A549 (cell line): ENCODE data around the gene MACROH2A2. TPM values are rescaled to one million over a fixed set of nuclear protein-coding genes. Genes with fewer than 3 reads are reported as not detected.
"Not testable (repeated sequence)": the region's sequence is repeated elsewhere in the genome, so short reads cannot be mapped to it uniquely, and the experiment has no call there.

Source experiments
- ATAC-seq, 2 experiments: fragments of 200-7000 bp in 1 of 2; fragments of >200 bp in 1 of 2; cut with Nextera tagmentation in 1 of 2; cut with Tn5 transposase in 1 of 2; 3 replicates each; pipeline versions ENCODE4 v1.8.0 to v1.9.1; 2018 to 2020; ENCODE audit warnings: mild to moderate bottlenecking in 1 of 2, moderate library complexity in 1 of 2
- CTCF ChIA-PET: fragments of 300-600 bp; sonication (Branson Sonifier 250); formaldehyde crosslinking; extraction: SDS; loops from one replicate; lab custom pipeline; 2021; ENCODE audit warnings: antibody characterized with exemption, inconsistent platforms; lab: Yijun Ruan, JAX
- POLR2A ChIA-PET: fragments of 350-600 bp; formaldehyde crosslinking; extraction: SDS; loops from one replicate; lab custom pipeline; 2021; ENCODE audit warnings: antibody characterized with exemption, inconsistent platforms; lab: Yijun Ruan, JAX
- DNase-seq, 2 experiments: peaks; one replicate each; pipeline versions ENCODE4 v3.0.0 to v3.0.0-alpha.2; 2011 to 2016; ENCODE audit warnings: low read depth in 1 of 2, low spot score in 1 of 2
- FAIRE-seq: peaks from 2 replicates; lab custom pipeline; 2011; peaks lifted over from hg19 to GRCh38; lab: Jason Lieb, UNC
- H3K27ac ChIP-seq, 2 experiments: fragments of >200 bp; sonication (Bioruptor Twin); formaldehyde crosslinking; 3 replicates each; pipeline ENCODE4 v1.5.1; 2016 to 2017
- H3K4me1 ChIP-seq: fragments of >200 bp; sonication (Bioruptor Twin); formaldehyde crosslinking; 3 replicates; pipeline ENCODE4 v1.6.1; 2016
- H3K4me2 ChIP-seq: fragments of >200 bp; sonication (Bioruptor Twin); formaldehyde crosslinking; 3 replicates; pipeline ENCODE4 v1.6.1; 2016
- H3K4me3 ChIP-seq: fragments of >200 bp; sonication (Bioruptor Twin); formaldehyde crosslinking; 3 replicates; pipeline ENCODE4 v1.5.1; 2016
- H3K9me3 ChIP-seq: fragments of >200 bp; sonication (Bioruptor Twin); formaldehyde crosslinking; 3 replicates; pipeline ENCODE4 v1.6.1; 2016
- CHD2 ChIP-seq: fragments of 150-350 bp; IDR thresholded peaks from 2 replicates; pipeline ENCODE4 v1.6.1; 2014; ENCODE audit warnings: low read length; ENCODE audit not compliant: partially characterized antibody
- ESRRA ChIP-seq: fragments of 150-350 bp; IDR thresholded peaks from 2 replicates; pipeline ENCODE4 v1.6.1; 2014; ENCODE audit warnings: mild to moderate bottlenecking, low read length, borderline replicate concordance
- FOSB ChIP-seq: fragments of 250-450 bp; sonication (Bioruptor Pico); IDR thresholded peaks from 2 replicates; pipeline ENCODE4 v1.5.0; 2020; ENCODE audit warnings: mild to moderate bottlenecking, moderate library complexity
- FOXS1 ChIP-seq: fragments of 250-450 bp; sonication (Bioruptor Pico); IDR thresholded peaks from 2 replicates; pipeline ENCODE4 v1.5.0; 2020; ENCODE audit warnings: mild to moderate bottlenecking, moderate library complexity
- GATA3 ChIP-seq: IDR thresholded peaks from 2 replicates; pipeline ENCODE4 v1.6.1; 2012; ENCODE audit warnings: borderline replicate concordance
- HDAC2 ChIP-seq: fragments of 200-600 bp; sonication (generic); IDR thresholded peaks from 2 replicates; pipeline ENCODE4 v1.6.1; 2016
- HEYL ChIP-seq: fragments of 250-450 bp; sonication (Bioruptor Pico); IDR thresholded peaks from 2 replicates; pipeline ENCODE4 v1.8.0; 2021; ENCODE audit warnings: mild to moderate bottlenecking, moderate library complexity
- JUN ChIP-seq, 2 experiments: fragments of >200 bp; sonication (Bioruptor Twin); formaldehyde crosslinking; IDR thresholded peaks; 2 replicates in 1 of 2; 3 replicates in 1 of 2; pipeline ENCODE4 v1.6.1; 2016 to 2017
- KDM5A ChIP-seq: fragments of 200-600 bp; sonication (generic); IDR thresholded peaks from 2 replicates; pipeline ENCODE4 v1.6.1; 2016; ENCODE audit warnings: antibody characterized with exemption, mild to moderate bottlenecking
- MAFK ChIP-seq: fragments of 450-650 bp; IDR thresholded peaks from 2 replicates; pipeline ENCODE4 v1.6.1; 2014; ENCODE audit not compliant: partially characterized antibody
- MAZ ChIP-seq: fragments of 150-350 bp; IDR thresholded peaks from 2 replicates; pipeline ENCODE4 v1.6.1; 2014; ENCODE audit warnings: antibody characterized with exemption, low read depth, low read length, borderline replicate concordance
- PHF8 ChIP-seq: fragments of 200-600 bp; sonication (generic); IDR thresholded peaks from 2 replicates; pipeline ENCODE4 v1.6.1; 2016; ENCODE audit warnings: low read depth, mild to moderate bottlenecking, antibody characterized with exemption, moderate library complexity, borderline replicate concordance
- POLR2A ChIP-seq: IDR thresholded peaks from 2 replicates; pipeline ENCODE4 v1.6.1; 2012; ENCODE audit warnings: mild to moderate bottlenecking, low read length
- POLR2AphosphoS2 ChIP-seq: conservative IDR thresholded peaks from 2 replicates; pipeline ENCODE4 v1.6.1; 2012; ENCODE audit warnings: low read length, improper control_type of control experiment, inconsistent platforms
- RAD21 ChIP-seq, 2 experiments: fragments of >200 bp in 1 of 2; sonication (Bioruptor Twin) in 1 of 2; formaldehyde crosslinking in 1 of 2; IDR thresholded peaks in 1 of 2; conservative IDR thresholded peaks in 1 of 2; 2 replicates in 1 of 2; 3 replicates in 1 of 2; pipeline ENCODE4 v1.6.1; 2012 to 2018; ENCODE audit warnings: inconsistent platforms in 1 of 2
- TFCP2L1 ChIP-seq: fragments of 250-450 bp; sonication (Bioruptor Pico); IDR thresholded peaks from 2 replicates; pipeline ENCODE4 v1.5.0; 2021; ENCODE audit warnings: mild to moderate bottlenecking
- ZC3H11A ChIP-seq: fragments of 450-650 bp; IDR thresholded peaks from 2 replicates; pipeline ENCODE4 v1.6.1; 2014; ENCODE audit warnings: antibody characterized with exemption, mild to moderate bottlenecking
- ZFP36 ChIP-seq: fragments of 450-650 bp; IDR thresholded peaks from 2 replicates; pipeline ENCODE4 v1.6.1; 2014; ENCODE audit warnings: borderline replicate concordance; ENCODE audit not compliant: partially characterized antibody
- WGBS: methylation state at CpG from one replicate; pipeline ENCODE4 v1.1.6; 2017; ENCODE audit errors: missing lambda C conversion rate; 5-methylcytosine and 5-hydroxymethylcytosine counted together
- polyA plus RNA-seq, 4 experiments: library from polyadenylated mRNA; depleted of rRNA in 3 of 4; stranded (reverse); fragments of >200 nt; fragmentation: RNase III in 1 of 4; extraction: RNeasy Plus Mini Kit Qiagen cat#74134 plus additional on column Dnase treatment in 1 of 4; gene quantifications; 2 replicates in 3 of 4; 3 replicates in 1 of 4; pipeline ENCODE4 v1.2.3, GENCODE V29; 2011 to 2017
- TF ChIP-seq, protein P1 (sequence below): IDR thresholded peaks from 2 replicates; pipeline ENCODE4 v1.6.1; 2012

Gene MACROH2A2
- polyA plus RNA-seq, 2 of the 4 experiments (the other 2 are of a cell fraction), result 22.2 to 29.6 TPM

DNA sequence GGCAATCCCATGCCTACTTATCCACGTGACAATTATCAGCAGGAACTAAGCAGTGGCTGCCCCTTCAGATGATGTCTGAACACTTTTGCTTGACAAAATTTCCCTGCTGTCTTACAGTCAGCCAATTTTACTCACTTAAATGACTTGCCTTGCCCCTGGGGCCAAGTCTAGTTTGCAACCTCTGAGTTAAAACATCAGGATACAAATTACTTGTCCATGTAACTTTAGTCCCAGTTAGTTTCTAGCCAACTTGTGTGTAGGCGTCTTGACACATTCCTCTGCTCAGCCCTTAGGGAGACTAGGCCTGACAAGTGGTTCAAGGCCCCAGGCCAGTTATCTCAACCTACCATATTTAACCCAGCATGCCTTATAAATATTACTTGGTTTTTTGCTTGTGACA, 105.5 kb downstream of the MACROH2A2 start:
- ATAC-seq (no peak), FAIRE-seq (no peak), DNase-seq (no peak)
- Histone ChIP-seq H3K4me1 (peaks cover 27% of the 10 kb centered on the region), H3K9me3 (no peaks in the 10 kb centered on the region), H3K27ac (no peak overlapping the region), H3K4me3 (no peak overlapping the region), H3K4me2 (no peak overlapping the region)
- 89% methylated on average over 2 of the region's 2 CpGs for WGBS
- ChIA-PET CTCF (interaction anchor here (0.6 to 3.7 kb wide), 4 partner anchors 9 to 63 kb away, joined by 3 to 34 read pairs (median 10); partner anchors contain the start of gene TYSND1), POLR2A (interaction anchor here (2.0 to 3.8 kb wide), 2 partner anchors 12 to 13 kb away, joined by 7 to 18 read pairs; partner anchors contain the start of genes SAR1A and TYSND1)
- TF ChIP-seq CHD2 (no peak), ESRRA (no peak), PHF8 (no peak), GATA3 (no peak), POLR2AphosphoS2 (no peak), MAFK (no peak), FOSB (CRISPR knock-in tag) (no peak), ZC3H11A (no peak), HEYL (CRISPR knock-in tag) (no peak), POLR2A (no peak), TFCP2L1 (no peak), KDM5A (no peak), MAZ (no peak), HDAC2 (no peak), RAD21 (conservative IDR thresholded peaks at IDR 0.05 in 1 of 2, IDR thresholded peaks at IDR 0.05 in 1 of 2) (no peak), FOXS1 (no peak), JUN (IDR thresholded peaks at IDR 0.05) (no peak), ZFP36 (no peak)
- TF ChIP-seq, protein P1, sequence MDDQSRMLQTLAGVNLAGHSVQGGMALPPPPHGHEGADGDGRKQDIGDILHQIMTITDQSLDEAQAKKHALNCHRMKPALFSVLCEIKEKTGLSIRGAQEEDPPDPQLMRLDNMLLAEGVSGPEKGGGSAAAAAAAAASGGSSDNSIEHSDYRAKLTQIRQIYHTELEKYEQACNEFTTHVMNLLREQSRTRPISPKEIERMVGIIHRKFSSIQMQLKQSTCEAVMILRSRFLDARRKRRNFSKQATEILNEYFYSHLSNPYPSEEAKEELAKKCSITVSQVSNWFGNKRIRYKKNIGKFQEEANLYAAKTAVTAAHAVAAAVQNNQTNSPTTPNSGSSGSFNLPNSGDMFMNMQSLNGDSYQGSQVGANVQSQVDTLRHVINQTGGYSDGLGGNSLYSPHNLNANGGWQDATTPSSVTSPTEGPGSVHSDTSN, result no peak

DNA sequence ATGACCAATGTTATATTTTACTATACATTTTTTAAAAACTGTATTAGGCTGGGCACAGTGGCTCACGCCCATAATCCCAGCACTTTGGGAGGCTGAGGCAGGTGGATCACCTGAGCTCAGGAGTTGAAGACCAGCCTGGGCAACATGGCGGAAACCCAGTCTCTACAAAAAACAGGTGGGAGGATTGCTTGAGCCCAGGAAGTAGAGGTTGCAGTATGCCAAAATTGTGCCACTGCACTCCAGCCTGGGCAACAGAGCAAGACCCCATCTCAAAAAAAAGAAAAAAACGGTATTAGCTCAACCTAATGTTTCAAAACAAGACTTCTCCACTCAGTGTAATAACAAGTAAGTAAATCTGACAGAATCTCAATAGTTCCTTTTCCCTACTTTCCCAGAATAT, 106.7 kb downstream of the MACROH2A2 start:
- ATAC-seq, H3K9me3 ChIP-seq, FAIRE-seq, H3K4me3 ChIP-seq, H3K27ac ChIP-seq, POLR2A ChIA-PET, DNase-seq, H3K4me2 ChIP-seq: not testable (repeated sequence)
- WGBS, result 30% methylated on average over 3 of the region's 3 CpGs
- CTCF ChIA-PET, result interaction anchor here (1.0 kb wide), 1 partner anchor 8 kb away, joined by 3 read pairs; no protein-coding TSS in a partner anchor
- H3K4me1 ChIP-seq, result peaks cover 31% of the 10 kb centered on the region

- DNase-seq (no peak), FAIRE-seq (no peak), ATAC-seq (no peak)
- Histone ChIP-seq H3K27ac (no peak overlapping the region), H3K4me1 (peaks cover 33% of the 10 kb centered on the region)
- 24% methylated on average over 1 of the region's 1 CpG for WGBS
- peak; percentile 13 for TF ChIP-seq MAFK
- TF ChIP-seq POLR2A, result no peak
- TF ChIP-seq, all 56 proteins: peak for 1
- H3K4me3 ChIP-seq, result no peak overlapping the region
- ChIA-PET CTCF (interaction anchor here (0.7 to 2.2 kb wide), 3 partner anchors 15 to 204 kb away, joined by 4 to 13 read pairs (median 5); partner anchors contain the start of gene TYSND1), POLR2A (interaction anchor here (1.0 to 1.3 kb wide), 2 partner anchors 9 to 14 kb away, joined by 3 to 8 read pairs; partner anchors contain the start of genes SAR1A and TYSND1)
- H3K9me3 ChIP-seq, result no peaks in the 10 kb centered on the region
- peak overlapping the region; percentile 6; the same call in 1 of the 3 replicates for H3K4me2 ChIP-seq
These were observed 108.2 kb downstream of the MACROH2A2 start for GRCh38 chr10:70160798-70161197.

Other genes starting within 250 kb of the MACROH2A2 start
- gene AIFM2, start 80.0 kb downstream of the MACROH2A2 start, polyA plus RNA-seq (2011; rRNA removed), result 27.6 and 30.0 TPM in 2 replicates
- gene AIFM2, start 80.0 kb downstream of the MACROH2A2 start, polyA plus RNA-seq (2017; fragmentation: RNase III; extraction: RNeasy Plus Mini Kit Qiagen cat#74134 plus additional on column Dnase treatment), result 34.8 to 36.1 TPM (median 35.5 TPM) in 3 replicates
- 10.9 and 12.6 TPM in 2 replicates for gene TYSND1, start 93.9 kb downstream of the MACROH2A2 start, polyA plus RNA-seq (2011; rRNA removed)
- 16.6 to 20.7 TPM (median 20.0 TPM) in 3 replicates for gene TYSND1, start 93.9 kb downstream of the MACROH2A2 start, polyA plus RNA-seq (2017; fragmentation: RNase III; extraction: RNeasy Plus Mini Kit Qiagen cat#74134 plus additional on column Dnase treatment)
- gene SAR1A, start 117.7 kb downstream of the MACROH2A2 start, polyA plus RNA-seq (2011; rRNA removed), result 75.6 and 80.7 TPM in 2 replicates
- 55.8 to 57.7 TPM (median 57.5 TPM) in 3 replicates for gene SAR1A, start 117.7 kb downstream of the MACROH2A2 start, polyA plus RNA-seq (2017; fragmentation: RNase III; extraction: RNeasy Plus Mini Kit Qiagen cat#74134 plus additional on column Dnase treatment)
- 219 and 273 TPM in 2 replicates for gene PPA1, start 180.6 kb downstream of the MACROH2A2 start, polyA plus RNA-seq (2011; rRNA removed)
- 205 to 228 TPM (median 207 TPM) in 3 replicates for gene PPA1, start 180.6 kb downstream of the MACROH2A2 start, polyA plus RNA-seq (2017; fragmentation: RNase III; extraction: RNeasy Plus Mini Kit Qiagen cat#74134 plus additional on column Dnase treatment)
- gene NPFFR1, start 231.2 kb downstream of the MACROH2A2 start, polyA plus RNA-seq (2011; rRNA removed), result not detected in 2 replicates
- gene NPFFR1, start 231.2 kb downstream of the MACROH2A2 start, polyA plus RNA-seq (2017; fragmentation: RNase III; extraction: RNeasy Plus Mini Kit Qiagen cat#74134 plus additional on column Dnase treatment), result not detected in 3 replicates